ENCODE measurements around the gene PDLIM5.

DNA sequence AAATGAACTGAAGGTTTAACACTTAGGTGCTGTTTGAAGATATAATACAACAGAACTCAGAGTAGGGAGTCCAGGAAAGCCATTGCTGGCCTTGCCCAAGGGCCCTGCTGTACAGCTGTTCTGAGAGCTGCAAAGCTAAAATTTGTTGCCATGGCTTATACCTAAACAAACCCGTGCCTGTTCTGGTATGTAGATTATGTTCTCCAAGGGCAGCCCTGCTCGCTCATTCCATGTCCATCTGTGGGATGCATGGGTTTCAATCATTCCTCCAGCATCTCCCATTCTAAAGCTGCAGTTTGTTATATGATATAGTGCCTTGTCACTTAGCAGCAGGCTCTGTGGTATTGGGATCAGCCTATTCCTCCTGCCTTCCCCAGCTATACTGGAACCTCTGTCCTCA lies 225.2 kb downstream of the PDLIM5 start:
- no peak for TF ChIP-seq EZH2 (IDR thresholded peaks at IDR 0.05; ENCODE audit: low read length)
- no peak for TF ChIP-seq CTCF (optimal IDR thresholded peaks at IDR 0.05 in 1 of 3, IDR thresholded peaks at IDR 0.05 in 1 of 3, conservative IDR thresholded peaks at IDR 0.05 in 1 of 3; ENCODE audit: extremely low read depth in 1 of 3, insufficient read depth in 2 of 3, low read length in 3 of 3)
